HG03108 (cell line): Measurements from ENCODE around the gene HSD11B2.

Experiments used
- ATAC-seq: cut with Tn5 transposase; IDR thresholded peaks from one replicate; pipeline ENCODE4 v1.9.1; 2021; ENCODE audit warnings: moderate library complexity; ENCODE audit not compliant: unreplicated experiment

The HSD11B2 gene

GRCh38 chr16:67430977-67431774 is at the start of gene HSD11B2:
Gene HSD11B2, plus strand, starts transcription at chr16:67431121. Its CDS starts 128 bp downstream, at chr16:67431249.
- no peak for ATAC-seq

GRCh38 chr16:67383284-67383683 is 47.6 kb upstream of the HSD11B2 start:
- ATAC-seq = no peak

GRCh38 chr16:67384778-67385510 is 46.0 kb upstream of the HSD11B2 start:
- no peak for ATAC-seq

GRCh38 chr16:67386861-67387455 is 44.0 kb upstream of the HSD11B2 start:
- ATAC-seq = no peak

- ATAC-seq = no peak
Measured at GRCh38 chr16:67387479-67388079, 43.3 kb upstream of the HSD11B2 start.

GRCh38 chr16:67388191-67388590 is 42.7 kb upstream of the HSD11B2 start:
- no peak for ATAC-seq

GRCh38 chr16:67388591-67388990 is 42.3 kb upstream of the HSD11B2 start:
- no peak for ATAC-seq

GRCh38 chr16:67389911-67390815 is 40.8 kb upstream of the HSD11B2 start:
- ATAC-seq = no peak

- no peak for ATAC-seq
Measured at GRCh38 chr16:67390816-67391423, 40.0 kb upstream of the HSD11B2 start.

GRCh38 chr16:67391424-67392300 is 39.3 kb upstream of the HSD11B2 start:
- ATAC-seq = no peak

- ATAC-seq = no peak
Measured at GRCh38 chr16:67392301-67393059, 38.4 kb upstream of the HSD11B2 start.

- ATAC-seq = no peak
Measured at GRCh38 chr16:67393111-67393787, 37.7 kb upstream of the HSD11B2 start, which contains the start of gene TPPP3. Gene TPPP3, minus strand, starts transcription at chr16:67393498. Its CDS starts 2,387 bp downstream, at chr16:67391111.

- no peak for ATAC-seq
Measured at GRCh38 chr16:67393788-67394154, 37.1 kb upstream of the HSD11B2 start.

- no peak for ATAC-seq
Measured at GRCh38 chr16:67394155-67395104, 36.5 kb upstream of the HSD11B2 start.

- ATAC-seq = no peak
Measured at GRCh38 chr16:67395105-67395457, 35.8 kb upstream of the HSD11B2 start.

- no peak for ATAC-seq
Measured at GRCh38 chr16:67395458-67396158, 35.3 kb upstream of the HSD11B2 start.
